CD8-positive, alpha-beta memory T cell (primary cell): ENCODE results near the gene OR2M4. TPM values are rescaled to one million over a fixed set of nuclear protein-coding genes. Genes with fewer than 3 reads are reported as not detected.

Source experiments
- polyA plus RNA-seq: library from polyadenylated mRNA; unstranded; fragments of 300-500 nt; fragmentation: Illumina TruSeq; gene quantifications from one replicate; pipeline ENCODE4 v1.2.3, GENCODE V29; 2021
- total RNA-seq, 2 experiments: library from RNA; stranded (reverse); gene quantifications; one replicate each; pipeline ENCODE4 v1.2.3, GENCODE V29; 2021

OR2M4 gene
- total and polyA plus RNA-seq, 3 experiments from 2014 or later: not detected

Other genes with a start within 250 kb of the OR2M4 start
- gene OR2L5, start 217.8 kb upstream of the OR2M4 start, total RNA-seq: not detected
- not detected for gene OR2L5, start 217.8 kb upstream of the OR2M4 start, polyA plus RNA-seq
- gene OR2L2, start 201.3 kb upstream of the OR2M4 start, total RNA-seq: not detected
- not detected for gene OR2L2, start 201.3 kb upstream of the OR2M4 start, polyA plus RNA-seq
- not detected for gene OR2L3, start 184.6 kb upstream of the OR2M4 start, total RNA-seq
- gene OR2L3, start 184.6 kb upstream of the OR2M4 start, polyA plus RNA-seq: not detected
- gene OR2L13, start 136.2 kb upstream of the OR2M4 start, total RNA-seq: not detected
- not detected for gene OR2L13, start 136.2 kb upstream of the OR2M4 start, polyA plus RNA-seq
- not detected for gene OR2M5, start 86.3 kb upstream of the OR2M4 start, total RNA-seq
- gene OR2M5, start 86.3 kb upstream of the OR2M4 start, polyA plus RNA-seq: not detected
- not detected for gene OR2M2, start 56.6 kb upstream of the OR2M4 start, total RNA-seq
- gene OR2M2, start 56.6 kb upstream of the OR2M4 start, polyA plus RNA-seq: not detected
- gene OR2M3, start 34.2 kb upstream of the OR2M4 start, total RNA-seq: not detected
- not detected for gene OR2M3, start 34.2 kb upstream of the OR2M4 start, polyA plus RNA-seq
- not detected for gene OR2T33, start 46.6 kb downstream of the OR2M4 start, total RNA-seq
- gene OR2T33, start 46.6 kb downstream of the OR2M4 start, polyA plus RNA-seq: not detected
- gene OR2T12, start 72.0 kb downstream of the OR2M4 start, total RNA-seq: not detected
- not detected for gene OR2T12, start 72.0 kb downstream of the OR2M4 start, polyA plus RNA-seq
- not detected for gene OR2M7, start 93.2 kb downstream of the OR2M4 start, total RNA-seq
- gene OR2M7, start 93.2 kb downstream of the OR2M4 start, polyA plus RNA-seq: not detected
- gene OR14C36, start 117.4 kb downstream of the OR2M4 start, total RNA-seq: not detected
- gene OR14C36, start 117.4 kb downstream of the OR2M4 start, polyA plus RNA-seq: not detected
- not detected for gene OR2T4, start 130.2 kb downstream of the OR2M4 start, total RNA-seq
- gene OR2T4, start 130.2 kb downstream of the OR2M4 start, polyA plus RNA-seq: not detected
- gene OR2T6, start 144.3 kb downstream of the OR2M4 start, total RNA-seq: not detected
- gene OR2T6, start 144.3 kb downstream of the OR2M4 start, polyA plus RNA-seq: not detected
- gene OR2T1, start 171.6 kb downstream of the OR2M4 start, total RNA-seq: not detected
- gene OR2T1, start 171.6 kb downstream of the OR2M4 start, polyA plus RNA-seq: not detected
- gene OR2T2, start 214.2 kb downstream of the OR2M4 start, total RNA-seq: not detected
- gene OR2T2, start 214.2 kb downstream of the OR2M4 start, polyA plus RNA-seq: not detected
- not detected for gene OR2T3, start 241.9 kb downstream of the OR2M4 start, total RNA-seq
- gene OR2T3, start 241.9 kb downstream of the OR2M4 start, polyA plus RNA-seq: not detected